K562 (cell line): ENCODE measurements around the gene ZNF768. TPM values are rescaled to one million over a fixed set of nuclear protein-coding genes. Genes with fewer than 3 reads are reported as not detected.

Experiments used
- BRCA1 ChIP-seq, 2 experiments: fragments of 450-650 bp in 1 of 2; sonication (generic) in 1 of 2; formaldehyde crosslinking in 1 of 2; IDR thresholded peaks; 2 replicates each; pipeline versions ENCODE4 v1.5.0 to v1.6.1; 2017 to 2020; ENCODE audit warnings: mild to moderate bottlenecking in 1 of 2, missing genetic modification reagents in 1 of 2
- CBX8 ChIP-seq: fragments of 200-600 bp; sonication (generic); IDR thresholded peaks from 2 replicates; pipeline ENCODE4 v1.6.1; 2012; ENCODE audit warnings: borderline replicate concordance, mixed run types, low read depth, mild to moderate bottlenecking, moderate library complexity, mixed read lengths, low read length, control low read depth, inconsistent platforms; ENCODE audit not compliant: poor library complexity, severe bottlenecking; ENCODE audit errors: extremely low read depth
- E2F6 ChIP-seq, 2 experiments: IDR thresholded peaks; 2 replicates each; pipeline ENCODE4 v1.6.1; 2011; ENCODE audit warnings: borderline replicate concordance in 1 of 2, control low read depth in 1 of 2, low read depth in 1 of 2, low read length in 1 of 2, mild to moderate bottlenecking in 1 of 2, mixed read lengths in 1 of 2, moderate library complexity in 1 of 2; ENCODE audit not compliant: insufficient read depth in 1 of 2, insufficient read length in 1 of 2, poor library complexity in 1 of 2, severe bottlenecking in 1 of 2; ENCODE audit errors: extremely low read depth in 1 of 2
- NR1H2 ChIP-seq: sonication (generic); formaldehyde crosslinking; IDR thresholded peaks from 2 replicates; pipeline ENCODE4 v1.4.0; 2020; ENCODE audit warnings: mild to moderate bottlenecking, missing genetic modification reagents
- POLR2H ChIP-seq: IDR thresholded peaks from 2 replicates; pipeline ENCODE4 v1.6.1; 2016; ENCODE audit warnings: missing genetic modification characterization, low read depth, mild to moderate bottlenecking, control low read depth, missing compliant biosample characterization, moderate library complexity
- RHOXF2B ChIP-seq: fragments of 250-450 bp; sonication (Bioruptor Pico); conservative IDR thresholded peaks from 2 replicates; pipeline ENCODE4 v1.5.1; 2021
- polyA plus RNA-seq, 8 experiments: library from polyadenylated mRNA; depleted of rRNA in 4 of 8; stranded (reverse) in 5 of 8; unstranded in 3 of 8; fragments of >200 nt; fragmentation: Nextera tagmentation in 2 of 8; fragmentation: Illumina TruSeq in 1 of 8; extraction: Ambion mirVana in 2 of 8; extraction: Trizol in 1 of 8; gene quantifications; 2 replicates each; pipeline versions ENCODE4 v1.2.1 to v1.2.3, GENCODE V29; 2011 to 2014; ENCODE audit warnings: inconsistent platforms in 1 of 8, missing spikeins in 1 of 8
- total RNA-seq, 7 experiments: library from RNA; depleted of rRNA in 6 of 7; stranded (reverse); fragments of >200 nt in 6 of 7; fragmentation: Illumina TruSeq in 2 of 7; extraction: Trizol in 2 of 7; gene quantifications; 2 replicates each; pipeline versions ENCODE4 v1.2.1 to v1.2.3, GENCODE V29; 2011 to 2021; ENCODE audit warnings: low replicate concordance in 1 of 7
- TF ChIP-seq, protein P1 (sequence below): sonication (generic); formaldehyde crosslinking; IDR thresholded peaks from 2 replicates; pipeline ENCODE4 v1.9.0; 2022; ENCODE audit warnings: mild to moderate bottlenecking, missing genetic modification reagents
- TF ChIP-seq, protein P2 (sequence below), 3 experiments: IDR thresholded peaks in 2 of 3; conservative IDR thresholded peaks in 1 of 3; 2 replicates each; pipeline ENCODE4 v1.5.1; 2011 to 2012; ENCODE audit warnings: low read length in 3 of 3, mild to moderate bottlenecking in 3 of 3, control low read depth in 2 of 3, improper control_type of control experiment in 1 of 3, inconsistent platforms in 1 of 3, low read depth in 1 of 3, mixed read lengths in 1 of 3, moderate library complexity in 1 of 3; ENCODE audit not compliant: insufficient read depth in 2 of 3
- TF ChIP-seq, protein P3 (sequence below): sonication (generic); formaldehyde crosslinking; IDR thresholded peaks from 2 replicates; pipeline ENCODE4 v1.8.0; 2022; ENCODE audit warnings: missing genetic modification reagents, mild to moderate bottlenecking, borderline replicate concordance

The ZNF768 gene
- total and polyA plus RNA-seq, 9 of the 15 experiments (the other 6 are each of a cell fraction or from before 2014, with no cell fraction given), result 0.13 to 50.7 (median 26.9) TPM

GRCh38 chr16:30557707-30557956 is 31.3 kb upstream of the ZNF768 start (continued):
- no peak for TF ChIP-seq CBX8
- TF ChIP-seq BRCA1 (IDR thresholded peaks at IDR 0.05), result no peak
- TF ChIP-seq BRCA1 (CRISPR knock-in tag; IDR thresholded peaks at IDR 0.05), result 0 out of 2 replicates have a peak, but pooled peaks have one; percentile 2
- TF ChIP-seq, protein P1, sequence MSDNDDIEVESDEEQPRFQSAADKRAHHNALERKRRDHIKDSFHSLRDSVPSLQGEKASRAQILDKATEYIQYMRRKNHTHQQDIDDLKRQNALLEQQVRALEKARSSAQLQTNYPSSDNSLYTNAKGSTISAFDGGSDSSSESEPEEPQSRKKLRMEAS (CRISPR knock-in tag), result peak; percentile 60
- TF ChIP-seq POLR2H (tag), result no peak
- no peak for TF ChIP-seq RHOXF2B
- TF ChIP-seq, protein P2, sequence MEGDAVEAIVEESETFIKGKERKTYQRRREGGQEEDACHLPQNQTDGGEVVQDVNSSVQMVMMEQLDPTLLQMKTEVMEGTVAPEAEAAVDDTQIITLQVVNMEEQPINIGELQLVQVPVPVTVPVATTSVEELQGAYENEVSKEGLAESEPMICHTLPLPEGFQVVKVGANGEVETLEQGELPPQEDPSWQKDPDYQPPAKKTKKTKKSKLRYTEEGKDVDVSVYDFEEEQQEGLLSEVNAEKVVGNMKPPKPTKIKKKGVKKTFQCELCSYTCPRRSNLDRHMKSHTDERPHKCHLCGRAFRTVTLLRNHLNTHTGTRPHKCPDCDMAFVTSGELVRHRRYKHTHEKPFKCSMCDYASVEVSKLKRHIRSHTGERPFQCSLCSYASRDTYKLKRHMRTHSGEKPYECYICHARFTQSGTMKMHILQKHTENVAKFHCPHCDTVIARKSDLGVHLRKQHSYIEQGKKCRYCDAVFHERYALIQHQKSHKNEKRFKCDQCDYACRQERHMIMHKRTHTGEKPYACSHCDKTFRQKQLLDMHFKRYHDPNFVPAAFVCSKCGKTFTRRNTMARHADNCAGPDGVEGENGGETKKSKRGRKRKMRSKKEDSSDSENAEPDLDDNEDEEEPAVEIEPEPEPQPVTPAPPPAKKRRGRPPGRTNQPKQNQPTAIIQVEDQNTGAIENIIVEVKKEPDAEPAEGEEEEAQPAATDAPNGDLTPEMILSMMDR (IDR thresholded peaks at IDR 0.05 in 2 of 3, conservative IDR thresholded peaks at IDR 0.05 in 1 of 3; ENCODE audit: insufficient read depth in 2 of 3, low read depth in 1 of 3, low read length in 3 of 3), result 0 out of 6 replicates have a peak, but pooled peaks of 1 of the 3 experiments have one; percentile 11
- TF ChIP-seq E2F6 (IDR thresholded peaks at IDR 0.05; ENCODE audit: borderline replicate concordance in 1 of 2, extremely low read depth in 1 of 2, insufficient read depth in 1 of 2, insufficient read length in 1 of 2, low read depth in 1 of 2, low read length in 1 of 2, poor library complexity in 1 of 2, severe bottlenecking in 1 of 2), result peak in 1 of 2 experiments; percentile 79
- TF ChIP-seq, protein P3, sequence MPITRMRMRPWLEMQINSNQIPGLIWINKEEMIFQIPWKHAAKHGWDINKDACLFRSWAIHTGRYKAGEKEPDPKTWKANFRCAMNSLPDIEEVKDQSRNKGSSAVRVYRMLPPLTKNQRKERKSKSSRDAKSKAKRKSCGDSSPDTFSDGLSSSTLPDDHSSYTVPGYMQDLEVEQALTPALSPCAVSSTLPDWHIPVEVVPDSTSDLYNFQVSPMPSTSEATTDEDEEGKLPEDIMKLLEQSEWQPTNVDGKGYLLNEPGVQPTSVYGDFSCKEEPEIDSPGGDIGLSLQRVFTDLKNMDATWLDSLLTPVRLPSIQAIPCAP (CRISPR knock-in tag), result no peak
- TF ChIP-seq NR1H2, result no peak
- TF ChIP-seq, all 486 proteins: peak for 8
